B cell (primary cell): ENCODE data around the gene NYAP1. TPM values are rescaled to one million over a fixed set of nuclear protein-coding genes. Genes with fewer than 3 reads are reported as not detected.
"Not testable (repeated sequence)": the region's sequence is repeated elsewhere in the genome, so short reads cannot be mapped to it uniquely, and the experiment has no call there.

Source experiments
- ATAC-seq: fragments of 200-7000 bp; cut with Tn5 transposase; one replicate; pipeline ENCODE4 v1.10.0; 2021; ENCODE audit warnings: low read depth, mild to moderate bottlenecking, moderate number of reproducible peaks, moderate library complexity
- CTCF ChIA-PET: fragments of 350-600 bp; sonication (Branson Sonifier 250); formaldehyde crosslinking; loops from one replicate; lab custom pipeline; 2021; ENCODE audit warnings: antibody characterized with exemption, inconsistent platforms; lab: Charles Lee
- POLR2A ChIA-PET: fragments of 350-600 bp; sonication (Branson Sonifier 250); formaldehyde crosslinking; loops from one replicate; lab custom pipeline; 2021; ENCODE audit warnings: antibody characterized with exemption; lab: Charles Lee
- DNase-seq: peaks from one replicate; pipeline ENCODE4 v3.0.0; 2013
- H2AFZ ChIP-seq: 2 replicates; pipeline ENCODE4 v1.6.1; 2012; ENCODE audit warnings: mild to moderate bottlenecking, low read depth, low read length; ENCODE audit not compliant: insufficient read depth, poor library complexity, severe bottlenecking
- H3K27ac ChIP-seq, 2 donors: 1 replicate in 1 of 2; 2 replicates in 1 of 2; pipeline ENCODE4 v1.5.1; 2012 to 2013; ENCODE audit warnings: low read length in 2 of 2, mild to moderate bottlenecking in 2 of 2, moderate library complexity in 1 of 2
- H3K27me3 ChIP-seq, 4 experiments: fragments of 200-600 bp in 1 of 4; sonication (generic) in 1 of 4; replicated peaks in 1 of 4; 1 replicate in 2 of 4; 2 replicates in 2 of 4; pipeline versions ENCODE4 v1.6.1 to v1.7.0; 2013 to 2016; ENCODE audit warnings: low read length in 3 of 4, mild to moderate bottlenecking in 2 of 4, mixed read lengths in 1 of 4, moderate library complexity in 1 of 4; ENCODE audit not compliant: insufficient read depth in 4 of 4, control insufficient read depth in 3 of 4; ENCODE audit errors: control extremely low read depth in 1 of 4
- H3K36me3 ChIP-seq, 2 experiments: replicated peaks in 1 of 2; 1 replicate in 1 of 2; 2 replicates in 1 of 2; pipeline versions ENCODE4 v1.6.1 to v1.7.1; 2013; ENCODE audit warnings: low read length in 1 of 2; ENCODE audit not compliant: insufficient read depth in 2 of 2, control insufficient read depth in 1 of 2; ENCODE audit errors: control extremely low read depth in 1 of 2, extremely low read depth in 1 of 2
- H3K4me1 ChIP-seq, 2 donors: fragments of 200-600 bp in 1 of 2; sonication (generic) in 1 of 2; 1 replicate in 1 of 2; 2 replicates in 1 of 2; pipeline versions ENCODE4 v1.5.1 to v1.6.1; 2013 to 2017; ENCODE audit warnings: low read length in 2 of 2; ENCODE audit not compliant: control insufficient read depth in 2 of 2, insufficient read depth in 2 of 2
- H3K4me2 ChIP-seq: replicated peaks from 2 replicates; pipeline ENCODE3; 2012; ENCODE audit warnings: mild to moderate bottlenecking, low read depth, low read length; ENCODE audit not compliant: poor library complexity, severe bottlenecking
- H3K4me3 ChIP-seq, 5 experiments: fragments of 200-600 bp in 1 of 5; sonication (generic) in 1 of 5; 1 replicate in 3 of 5; 2 replicates in 2 of 5; pipeline versions ENCODE4 v1.5.1 to v1.7.0; 2011 to 2016; ENCODE audit warnings: low read length in 4 of 5, mild to moderate bottlenecking in 4 of 5, low read depth in 2 of 5, control low read depth in 1 of 5, moderate library complexity in 1 of 5; ENCODE audit not compliant: insufficient read depth in 1 of 5; ENCODE audit errors: control extremely low read depth in 1 of 5, extremely low read depth in 1 of 5
- H3K79me2 ChIP-seq: fragments of 200-600 bp; sonication (generic); one replicate; pipeline ENCODE4 v1.6.0; 2016; ENCODE audit warnings: low read length; ENCODE audit not compliant: control insufficient read depth, insufficient read depth
- H3K9ac ChIP-seq: fragments of 200-600 bp; sonication (generic); 2 replicates; pipeline ENCODE4 v1.6.1; 2017; ENCODE audit warnings: mild to moderate bottlenecking, low read length, moderate library complexity
- H3K9me3 ChIP-seq, 3 donors: one replicate each; pipeline versions ENCODE4 v1.6.1 to v1.7.1; 2013; ENCODE audit warnings: low read length in 2 of 3; ENCODE audit not compliant: control insufficient read depth in 2 of 3, insufficient read depth in 1 of 3; ENCODE audit errors: control extremely low read depth in 1 of 3
- H4K20me1 ChIP-seq: 2 replicates; pipeline ENCODE4 v1.6.0; 2012; ENCODE audit warnings: mild to moderate bottlenecking, low read length; ENCODE audit not compliant: insufficient read depth, control insufficient read depth, poor library complexity, severe bottlenecking
- H3K27ac Mint-ChIP-seq: one replicate; pipeline ENCODE4 v1.8.0; 2021; ENCODE audit warnings: mixed read lengths
- H3K27me3 Mint-ChIP-seq: one replicate; pipeline ENCODE4 v1.8.0; 2021; ENCODE audit warnings: mixed read lengths
- H3K4me1 Mint-ChIP-seq: one replicate; pipeline ENCODE4 v1.8.0; 2021; ENCODE audit warnings: mixed read lengths
- H3K4me3 Mint-ChIP-seq: one replicate; pipeline ENCODE4 v1.8.0; 2021; ENCODE audit warnings: mixed read lengths
- H3K9me3 Mint-ChIP-seq: one replicate; pipeline ENCODE4 v1.8.0; 2022; ENCODE audit warnings: mixed read lengths; ENCODE audit not compliant: insufficient read depth
- WGBS: methylation state at CpG from one replicate; pipeline ENCODE4 v1.1.5; 2013; ENCODE audit warnings: missing lambda C conversion rate; ENCODE audit not compliant: insufficient coverage; 5-methylcytosine and 5-hydroxymethylcytosine counted together
- intact Hi-C: fragments of 100-400 bp; cut with micrococcal nuclease; formaldehyde crosslinking; loops from one replicate; pipeline ENCODE4 v1.10.0; 2022
- polyA plus RNA-seq: library from polyadenylated mRNA; depleted of rRNA; stranded (reverse); fragments of >200 nt; gene quantifications from 2 replicates; pipeline ENCODE4 v1.2.3, GENCODE V29; 2012
- total RNA-seq, 2 donors: library from RNA; stranded (reverse); fragments of 120-200 nt in 1 of 2; gene quantifications; 1 replicate in 1 of 2; 2 replicates in 1 of 2; pipeline versions ENCODE4 v1.2.3 to v1.2.4, GENCODE V29; 2013 to 2022

Gene NYAP1
- total and polyA plus RNA-seq, 2 donors (not counting 1 experiment from before 2014, with no cell fraction given) = 0.06 TPM; not detected in 1

DNA sequence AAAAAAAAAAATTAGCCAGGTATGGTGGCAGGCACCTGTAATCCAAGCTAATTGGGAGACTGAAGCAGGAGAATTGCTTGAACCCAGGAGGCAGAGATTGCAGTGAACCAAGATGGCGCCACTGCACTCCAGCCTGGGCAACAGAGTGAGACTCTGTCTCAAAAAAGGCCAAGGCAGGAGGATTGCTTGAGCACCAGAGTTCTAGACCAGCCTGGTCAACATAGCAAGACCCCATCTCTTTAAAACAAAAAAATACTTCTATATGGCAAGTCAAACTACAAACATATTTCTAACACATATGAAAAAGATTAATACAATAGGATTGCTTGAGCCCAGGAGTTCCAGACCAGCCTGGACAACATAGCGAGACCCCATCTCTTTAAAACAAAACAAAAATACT, 17.0 kb downstream of the NYAP1 start:
- H3K9me3 ChIP-seq, DNase-seq, POLR2A ChIA-PET, H3K4me2 ChIP-seq, H3K79me2 ChIP-seq, H3K27me3 ChIP-seq, H3K27ac ChIP-seq, H2AFZ ChIP-seq, ATAC-seq, H3K4me1 ChIP-seq, H3K4me3 ChIP-seq, H3K4me3 Mint-ChIP-seq, H4K20me1 ChIP-seq, H3K9ac ChIP-seq, H3K27me3 Mint-ChIP-seq, H3K9me3 Mint-ChIP-seq, H3K36me3 ChIP-seq, intact Hi-C loops, H3K4me1 Mint-ChIP-seq, H3K27ac Mint-ChIP-seq: not testable (repeated sequence)
- CTCF ChIA-PET = interaction anchor here (0.6 kb wide), 1 partner anchor 59 kb away, joined by 3 read pairs; no protein-coding TSS in a partner anchor
- WGBS = 92% methylated on average over 1 of the region's 2 CpGs

DNA sequence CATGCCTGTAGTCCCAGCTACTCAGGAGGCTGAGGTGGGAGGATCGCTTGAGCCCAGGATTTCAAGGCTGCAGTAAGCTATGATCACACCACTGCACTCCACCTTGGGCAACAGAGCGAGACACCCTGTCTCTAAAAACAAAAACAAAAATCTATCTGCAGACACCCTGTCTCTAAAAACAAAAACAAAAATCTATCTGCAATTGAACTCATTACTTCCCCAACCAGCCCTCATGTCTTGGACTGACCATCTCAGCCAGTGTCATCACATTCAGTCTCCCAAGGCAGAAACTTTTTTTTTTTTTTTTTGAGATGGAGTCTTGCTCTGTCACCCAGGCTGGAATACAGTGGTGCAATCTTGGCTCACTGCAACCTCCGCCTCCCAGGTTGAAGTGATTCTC, 20.3 kb downstream of the NYAP1 start:
- H3K27ac ChIP-seq, H4K20me1 ChIP-seq, H3K27ac Mint-ChIP-seq, H2AFZ ChIP-seq, DNase-seq, H3K4me3 Mint-ChIP-seq, H3K27me3 Mint-ChIP-seq, H3K27me3 ChIP-seq, intact Hi-C loops, H3K9me3 Mint-ChIP-seq, H3K79me2 ChIP-seq, H3K4me3 ChIP-seq, H3K4me1 ChIP-seq, H3K9me3 ChIP-seq, H3K4me2 ChIP-seq, CTCF ChIA-PET, H3K4me1 Mint-ChIP-seq, H3K36me3 ChIP-seq, H3K9ac ChIP-seq, ATAC-seq: not testable (repeated sequence)
- WGBS = 85% methylated on average over 3 of the region's 3 CpGs
- POLR2A ChIA-PET = interaction anchor here (0.6 kb wide), 1 partner anchor 47 kb away, joined by 8 read pairs; no protein-coding TSS in a partner anchor
